ENCODE results near the gene USP6NL. TPM values are rescaled to one million over a fixed set of nuclear protein-coding genes. Genes with fewer than 3 reads are reported as not detected.

The USP6NL gene
- total and polyA plus RNA-seq, 2 of the 13 experiments (the other 11 are each of a cell fraction or from before 2014, with no cell fraction given), result 10.5 to 22.9 TPM

GRCh38 chr10:11639849-11640764 lies 28.7 kb upstream of the USP6NL start (continued):
- TF ChIP-seq, protein P1, sequence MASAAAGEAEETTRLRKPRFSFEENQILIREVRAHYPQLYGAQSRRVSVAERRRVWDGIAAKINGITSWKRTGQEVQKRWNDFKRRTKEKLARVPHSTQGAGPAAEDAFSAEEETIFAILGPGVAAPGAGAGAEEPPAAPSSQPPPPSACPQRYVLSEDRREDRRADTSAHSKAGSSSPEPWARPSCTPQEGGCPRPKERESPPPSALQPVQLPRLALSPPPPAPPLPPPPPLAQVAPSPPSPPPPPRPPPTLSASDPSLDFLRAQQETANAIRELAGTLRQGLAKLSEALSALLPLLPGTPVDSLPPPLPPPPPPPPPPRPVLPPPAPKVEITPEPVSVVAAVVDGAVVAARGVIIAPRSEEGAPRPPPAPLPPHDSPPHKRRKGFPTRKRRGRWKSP (CRISPR knock-in tag; IDR thresholded peaks at IDR 0.05), result peak; percentile 66; the same call in 1 of the 2 replicates
- TF ChIP-seq IRF2 (CRISPR knock-in tag; IDR thresholded peaks at IDR 0.05), result peak; percentile 90
- peak in 1 of 2 experiments; percentile 84; a peak in 2 of 4 replicates for TF ChIP-seq REST (IDR thresholded peaks at IDR 0.05; ENCODE audit: borderline replicate concordance in 1 of 2, low read depth in 1 of 2, low read length in 2 of 2)
- TF ChIP-seq KLF13 (CRISPR knock-in tag; IDR thresholded peaks at IDR 0.05), result no peak
- TF ChIP-seq ZBTB2 (CRISPR knock-in tag; IDR thresholded peaks at IDR 0.05; ENCODE audit: low read depth), result peak; percentile 62; the same call in 1 of the 2 replicates
- TF ChIP-seq TOPORS (CRISPR knock-in tag; IDR thresholded peaks at IDR 0.05), result 0 out of 2 replicates have a peak, but pooled peaks have one; percentile 48
- TF ChIP-seq, protein P2, sequence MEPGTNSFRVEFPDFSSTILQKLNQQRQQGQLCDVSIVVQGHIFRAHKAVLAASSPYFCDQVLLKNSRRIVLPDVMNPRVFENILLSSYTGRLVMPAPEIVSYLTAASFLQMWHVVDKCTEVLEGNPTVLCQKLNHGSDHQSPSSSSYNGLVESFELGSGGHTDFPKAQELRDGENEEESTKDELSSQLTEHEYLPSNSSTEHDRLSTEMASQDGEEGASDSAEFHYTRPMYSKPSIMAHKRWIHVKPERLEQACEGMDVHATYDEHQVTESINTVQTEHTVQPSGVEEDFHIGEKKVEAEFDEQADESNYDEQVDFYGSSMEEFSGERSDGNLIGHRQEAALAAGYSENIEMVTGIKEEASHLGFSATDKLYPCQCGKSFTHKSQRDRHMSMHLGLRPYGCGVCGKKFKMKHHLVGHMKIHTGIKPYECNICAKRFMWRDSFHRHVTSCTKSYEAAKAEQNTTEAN (CRISPR knock-in tag; conservative IDR thresholded peaks at IDR 0.05), result peak; percentile 74
- TF ChIP-seq ZNF878 (CRISPR knock-in tag; IDR thresholded peaks at IDR 0.05), result peak; percentile 70; the same call in 1 of the 2 replicates
- peak; percentile 67; the same call in 1 of the 2 replicates for TF ChIP-seq KMT2A (CRISPR knock-in tag; IDR thresholded peaks at IDR 0.05)
- peak; percentile 55; the same call in 1 of the 2 replicates for TF ChIP-seq BCL3 (CRISPR knock-in tag; IDR thresholded peaks at IDR 0.05)
- peak; percentile 94 for TF ChIP-seq ZNF792 (CRISPR knock-in tag; IDR thresholded peaks at IDR 0.05)
- TF ChIP-seq DPF2 (CRISPR knock-in tag; IDR thresholded peaks at IDR 0.05; ENCODE audit: borderline replicate concordance, low read depth), result peak; percentile 94
- peak; percentile 71 for TF ChIP-seq MAX (IDR thresholded peaks at IDR 0.05)
- TF ChIP-seq MAZ (IDR thresholded peaks at IDR 0.05; ENCODE audit: borderline replicate concordance, low read depth, low read length), result no peak
- TF ChIP-seq MAZ (CRISPR knock-in tag; IDR thresholded peaks at IDR 0.05; ENCODE audit: low read depth), result peak; percentile 58; the same call in 1 of the 2 replicates

Measured in HepG2 (cell line).